H1 (cell line): ENCODE data around the gene NUFIP2. TPM values are rescaled to one million over a fixed set of nuclear protein-coding genes. Genes with fewer than 3 reads are reported as not detected.

Source experiments
- BCL11A ChIP-seq, 2 experiments: IDR thresholded peaks; one replicate each; pipeline ENCODE4 v1.6.1; 2011; ENCODE audit warnings: low read depth in 2 of 2, low read length in 2 of 2, mild to moderate bottlenecking in 2 of 2
- TCF12 ChIP-seq: IDR thresholded peaks from 2 replicates; pipeline ENCODE4 v1.6.1; 2011; ENCODE audit warnings: low read depth, mild to moderate bottlenecking, low read length
- polyA plus RNA-seq, 7 experiments: library from polyadenylated mRNA; depleted of rRNA in 3 of 7; stranded (reverse) in 5 of 7; unstranded in 2 of 7; fragments of >200 nt in 5 of 7; fragments of 200-250 nt in 2 of 7; gene quantifications; 1 replicate in 5 of 7; 2 replicates in 1 of 7; 4 replicates in 1 of 7; pipeline versions ENCODE4 v1.2.1 to v1.2.3, GENCODE V29; 2011 to 2013; ENCODE audit warnings: missing spikeins in 2 of 7, mixed read lengths in 2 of 7
- total RNA-seq: library from RNA; stranded (reverse); fragmentation: NEBNext Ultra II Directional; extraction: Animal tissue kit (Norgen Biotek cat#: 25700); gene quantifications from 2 replicates; pipeline ENCODE4 v1.2.1, GENCODE V29; 2021

The NUFIP2 gene
- total and polyA plus RNA-seq, 2 of the 8 experiments (the other 6 are each of a cell fraction or from before 2014, with no cell fraction given): 65.9 to 118 TPM

GRCh38 chr17:29240477-29240876 is 53.5 kb downstream of the NUFIP2 start (continued):
- no peak for TF ChIP-seq BCL11A (IDR thresholded peaks at IDR 0.05; ENCODE audit: low read depth in 2 of 2, low read length in 2 of 2)
- TF ChIP-seq TCF12: no peak
